Neural cell (in vitro differentiated cells): Measurements from ENCODE around the gene FSIP1. TPM values are rescaled to one million over a fixed set of nuclear protein-coding genes. Genes with fewer than 3 reads are reported as not detected.

Source experiments
- H2AFZ ChIP-seq: fragments of 200-600, 300-800 bp; sonication (generic), shearing (Covaris generic); 2 replicates; pipeline ENCODE4 v1.6.0; 2014; ENCODE audit warnings: low read depth, mild to moderate bottlenecking, antibody characterized with exemption, low read length, moderate library complexity
- H3F3A ChIP-seq: fragments of 200-600 bp; shearing (Covaris generic); 2 replicates; pipeline ENCODE4 v1.6.1; 2016; ENCODE audit warnings: mild to moderate bottlenecking, moderate library complexity, mixed read lengths, antibody characterized with exemption, low read length; ENCODE audit not compliant: insufficient read depth, poor library complexity, severe bottlenecking
- H3K27ac ChIP-seq: fragments of 200-600, 300-800 bp; sonication (generic), shearing (Covaris generic); 2 replicates; pipeline ENCODE4 v1.5.1; 2014; ENCODE audit warnings: mild to moderate bottlenecking, low read length, moderate library complexity
- H3K27me3 ChIP-seq: fragments of 300-800, 200-600 bp; sonication (generic), shearing (Covaris generic); 2 replicates; pipeline ENCODE4 v1.6.0; 2014; ENCODE audit warnings: mild to moderate bottlenecking, low read depth, low read length, moderate library complexity; ENCODE audit not compliant: insufficient read depth
- H3K36me3 ChIP-seq: fragments of 300-800, 200-600 bp; sonication (generic), shearing (Covaris generic); 2 replicates; pipeline ENCODE4 v1.5.1; 2014; ENCODE audit warnings: mild to moderate bottlenecking, antibody characterized with exemption, low read length, moderate library complexity; ENCODE audit not compliant: insufficient read depth
- H3K4me2 ChIP-seq: fragments of 300-800, 200-600 bp; sonication (generic), shearing (Covaris generic); 2 replicates; pipeline ENCODE4 v1.6.0; 2014; ENCODE audit warnings: mild to moderate bottlenecking, low read length
- H3K4me3 ChIP-seq: fragments of 300-800, 200-600 bp; sonication (generic), shearing (Covaris generic); 2 replicates; pipeline ENCODE4 v1.5.1; 2014; ENCODE audit warnings: mild to moderate bottlenecking, low read length, moderate library complexity
- H3K79me2 ChIP-seq: fragments of 200-600 bp; shearing (Covaris generic); replicated peaks from 2 replicates; pipeline ENCODE4 v1.6.0; 2014; ENCODE audit warnings: mild to moderate bottlenecking, low read length, moderate library complexity; ENCODE audit not compliant: insufficient read depth
- H3K9ac ChIP-seq: fragments of 300-800, 200-600 bp; sonication (generic), shearing (Covaris generic); 2 replicates; pipeline ENCODE4 v1.6.1; 2016; ENCODE audit warnings: mild to moderate bottlenecking, low read length, mixed read lengths
- H3K9me2 ChIP-seq: fragments of 200-600 bp; shearing (Covaris generic); 2 replicates; pipeline ENCODE4 v1.6.1; 2016; ENCODE audit warnings: mild to moderate bottlenecking, low read length, mixed read lengths; ENCODE audit not compliant: insufficient read depth
- H3K9me3 ChIP-seq: fragments of 200-600, 300-800 bp; sonication (generic), shearing (Covaris generic); 2 replicates; pipeline ENCODE4 v1.6.1; 2016; ENCODE audit warnings: mild to moderate bottlenecking, mixed run types, low read length, moderate library complexity, mixed read lengths
- H4K20me1 ChIP-seq: fragments of 200-600 bp; shearing (Covaris generic); 2 replicates; pipeline ENCODE4 v1.6.1; 2016; ENCODE audit warnings: mild to moderate bottlenecking, mixed run types; ENCODE audit not compliant: insufficient read depth
- CTCF ChIP-seq: fragments of 450-650 bp; IDR thresholded peaks from 2 replicates; pipeline ENCODE4 v1.5.1; 2014; ENCODE audit warnings: antibody characterized with exemption, mild to moderate bottlenecking, moderate library complexity; ENCODE audit not compliant: poor library complexity, severe bottlenecking
- EZH2 ChIP-seq: fragments of 200-600, 300-800 bp; shearing (Covaris generic), sonication (generic); IDR thresholded peaks from 2 replicates; pipeline ENCODE4 v1.6.1; 2014; ENCODE audit warnings: antibody characterized with exemption, low read length, borderline replicate concordance, mild to moderate bottlenecking; ENCODE audit not compliant: insufficient read depth, poor library complexity, severe bottlenecking
- MXI1 ChIP-seq: fragments of 450-650 bp; conservative IDR thresholded peaks from 2 replicates; pipeline ENCODE4 v1.6.1; 2014; ENCODE audit warnings: antibody characterized with exemption, mild to moderate bottlenecking; ENCODE audit not compliant: poor library complexity, severe bottlenecking
- POLR2AphosphoS5 ChIP-seq: IDR thresholded peaks from 2 replicates; pipeline ENCODE4 v1.6.1; 2012
- RAD21 ChIP-seq: fragments of 450-650 bp; conservative IDR thresholded peaks from 2 replicates; pipeline ENCODE4 v1.6.1; 2014; ENCODE audit warnings: antibody characterized with exemption, mild to moderate bottlenecking, moderate library complexity
- REST ChIP-seq: IDR thresholded peaks from 2 replicates; pipeline ENCODE4 v1.6.1; 2012; ENCODE audit warnings: borderline replicate concordance
- SMC3 ChIP-seq: fragments of 450-650 bp; conservative IDR thresholded peaks from 2 replicates; pipeline ENCODE4 v1.6.1; 2014; ENCODE audit warnings: antibody characterized with exemption, mild to moderate bottlenecking, moderate library complexity; ENCODE audit not compliant: poor library complexity
- TAF1 ChIP-seq: IDR thresholded peaks from 2 replicates; pipeline ENCODE4 v1.6.1; 2012; ENCODE audit warnings: low read depth
- polyA plus RNA-seq: library from polyadenylated mRNA; depleted of rRNA; stranded (reverse); fragments of >200 nt; gene quantifications from 2 replicates; pipeline ENCODE4 v1.2.3, GENCODE V29; 2014

Gene FSIP1
- polyA plus RNA-seq, 1 donor from 2014 or later = 3.8 TPM

GRCh38 chr15:39669661-39670060 is 113.0 kb downstream of the FSIP1 start:
- Histone ChIP-seq H3K4me2 (no peak overlapping the region), H3F3A (no peaks in the 10 kb centered on the region), H3K79me2 (no peaks in the 10 kb centered on the region), H3K27me3 (no peaks in the 10 kb centered on the region), H4K20me1 (no peaks in the 10 kb centered on the region), H3K9me2 (no peaks in the 10 kb centered on the region), H2AFZ (no peak overlapping the region), H3K36me3 (no peaks in the 10 kb centered on the region), H3K4me3 (no peak overlapping the region), H3K9ac (no peak overlapping the region), H3K9me3 (no peaks in the 10 kb centered on the region), H3K27ac (no peak overlapping the region)
- TF ChIP-seq CTCF = no peak
- no peak for TF ChIP-seq RAD21
- TF ChIP-seq POLR2AphosphoS5 = no peak
- no peak for TF ChIP-seq SMC3
- TF ChIP-seq MXI1 = no peak
- no peak for TF ChIP-seq REST

GRCh38 chr15:39669241-39669640 is 113.4 kb downstream of the FSIP1 start:
- H4K20me1 ChIP-seq = no peaks in the 10 kb centered on the region
- no peaks in the 10 kb centered on the region for H3K9me2 ChIP-seq
- H3K36me3 ChIP-seq = no peaks in the 10 kb centered on the region
- no peak overlapping the region for H2AFZ ChIP-seq
- H3F3A ChIP-seq = no peaks in the 10 kb centered on the region
- H3K9me3 ChIP-seq = no peaks in the 10 kb centered on the region
- H3K79me2 ChIP-seq = no peaks in the 10 kb centered on the region
- H3K27me3 ChIP-seq = no peaks in the 10 kb centered on the region
- H3K9ac ChIP-seq = no peak overlapping the region
- TF ChIP-seq POLR2AphosphoS5 = no peak
- TF ChIP-seq SMC3 = no peak
- no peak for TF ChIP-seq MXI1
- no peak for TF ChIP-seq TAF1
- no peak for TF ChIP-seq CTCF
- TF ChIP-seq EZH2 = no peak
- no peak for TF ChIP-seq REST
- no peak overlapping the region for H3K27ac ChIP-seq
- no peak overlapping the region for H3K4me2 ChIP-seq
- H3K4me3 ChIP-seq = no peak overlapping the region
